GM21390 (cell line): ENCODE data around the gene IL1A.
A peak's percentile ranks its signal among the peaks of the same experiment; 100 is the strongest.

ENCODE experiments used
- ATAC-seq: cut with Tn5 transposase; IDR thresholded peaks from one replicate; pipeline ENCODE4 v1.9.1; 2021; ENCODE audit not compliant: unreplicated experiment

IL1A gene

GRCh38 chr2:112818094-112818902, 34.0 kb upstream of the IL1A start:
- no peak for ATAC-seq

DNA sequence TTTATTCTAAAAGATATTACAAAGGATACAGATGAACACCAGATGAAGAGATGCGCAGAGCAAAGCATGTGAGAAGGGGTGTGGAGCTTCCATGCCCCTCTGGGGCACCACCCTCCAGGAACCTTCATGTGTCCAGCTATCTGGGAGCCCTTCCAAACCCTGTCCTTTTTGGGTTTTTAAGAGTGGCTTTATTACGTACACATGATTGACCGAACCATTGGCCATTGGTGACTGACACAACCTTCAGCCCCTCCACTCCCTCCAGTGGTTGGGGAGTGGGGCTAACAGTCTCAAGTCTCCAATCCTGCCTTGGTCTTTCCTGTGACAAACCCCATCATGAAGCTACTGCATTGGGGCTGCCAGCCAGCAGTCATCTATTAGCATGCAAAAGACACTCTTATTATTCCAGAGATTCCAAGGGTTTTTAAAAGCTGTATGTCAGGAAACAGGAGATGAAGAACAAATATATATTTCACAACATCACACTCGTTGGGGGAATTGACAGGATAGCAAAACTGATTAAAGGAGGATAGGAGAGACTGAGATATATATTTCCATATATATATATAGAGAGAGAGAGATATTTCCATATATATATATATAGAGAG, 32.9 kb upstream of the IL1A start:
- no peak for ATAC-seq

GRCh38 chr2:112814278-112814677, 30.0 kb upstream of the IL1A start:
- no peak for ATAC-seq

GRCh38 chr2:112813280-112813966, 29.1 kb upstream of the IL1A start:
- no peak for ATAC-seq

DNA sequence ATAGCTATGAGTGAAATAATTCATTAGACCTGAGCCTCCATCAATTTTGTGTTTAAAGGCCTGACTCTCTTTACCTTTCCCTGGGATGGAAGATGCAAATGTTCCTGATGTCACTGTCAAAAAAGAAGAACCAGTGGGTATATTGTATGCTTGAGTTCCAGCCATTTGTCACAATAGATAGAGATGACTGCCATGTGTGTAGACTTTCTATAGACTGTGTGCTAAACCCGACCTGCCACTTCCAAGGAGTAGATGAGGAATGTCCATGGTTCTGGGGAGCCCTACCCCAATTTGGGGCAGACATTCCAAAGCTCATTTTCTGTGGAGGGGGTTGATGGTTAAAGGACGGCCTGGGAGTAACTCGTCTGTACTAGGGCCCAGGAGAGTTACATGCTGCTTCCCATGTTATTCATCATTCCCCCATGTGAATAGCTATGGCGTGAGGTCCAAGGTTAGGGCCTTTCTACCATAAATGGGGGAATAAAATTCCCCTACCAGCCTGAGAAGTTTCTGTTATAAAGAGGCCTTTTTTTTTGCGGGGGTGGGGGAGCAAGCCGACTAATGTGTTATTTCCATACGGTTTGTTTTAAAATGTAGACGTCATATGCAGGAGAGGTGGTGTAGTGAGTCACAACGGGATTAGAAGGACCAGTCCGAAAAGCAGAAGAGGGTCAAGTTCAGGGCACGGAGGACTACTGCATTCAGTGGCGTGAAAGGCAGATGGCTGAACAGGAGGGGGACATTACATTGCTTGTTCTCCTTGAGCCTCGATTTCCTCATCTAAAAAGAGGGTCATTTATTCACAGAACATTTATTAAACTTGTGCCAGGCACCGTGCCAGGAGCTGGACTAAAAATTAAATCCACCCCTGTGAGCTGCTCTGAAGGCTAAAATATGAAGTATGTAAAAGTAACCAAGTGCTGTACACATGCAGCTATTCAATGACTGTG, 28.3 kb upstream of the IL1A start:
- ATAC-seq = no peak

GRCh38 chr2:112811841-112812306, 27.6 kb upstream of the IL1A start:
- no peak for ATAC-seq

DNA sequence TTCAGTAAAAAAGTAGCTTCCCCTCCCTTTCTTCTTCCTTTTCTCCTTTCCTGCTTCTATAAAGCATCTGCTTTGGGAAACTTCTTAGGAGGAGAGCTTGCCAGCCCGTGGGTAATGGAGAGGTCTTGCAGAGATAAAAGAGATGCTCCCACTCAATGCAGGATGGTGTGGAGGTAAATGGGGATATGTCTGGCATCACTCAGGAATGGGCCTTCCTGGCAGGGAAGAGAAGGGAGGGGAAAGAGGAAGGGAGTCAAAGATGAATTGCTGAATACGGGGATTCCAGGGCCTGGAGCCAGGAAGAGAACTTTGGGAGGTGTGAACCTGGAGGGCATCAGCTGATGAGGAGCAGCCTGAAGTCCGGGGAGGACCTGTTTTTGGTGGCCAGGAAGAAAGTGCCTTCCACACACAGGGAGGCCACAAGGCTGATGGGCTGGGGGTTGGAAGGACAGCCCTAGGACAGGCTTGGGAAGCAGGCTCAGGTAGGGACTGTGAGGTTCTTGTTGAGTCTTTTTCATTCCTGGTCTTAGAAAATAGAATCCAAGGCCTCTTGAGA, 27.1 kb upstream of the IL1A start:
- ATAC-seq = no peak

DNA sequence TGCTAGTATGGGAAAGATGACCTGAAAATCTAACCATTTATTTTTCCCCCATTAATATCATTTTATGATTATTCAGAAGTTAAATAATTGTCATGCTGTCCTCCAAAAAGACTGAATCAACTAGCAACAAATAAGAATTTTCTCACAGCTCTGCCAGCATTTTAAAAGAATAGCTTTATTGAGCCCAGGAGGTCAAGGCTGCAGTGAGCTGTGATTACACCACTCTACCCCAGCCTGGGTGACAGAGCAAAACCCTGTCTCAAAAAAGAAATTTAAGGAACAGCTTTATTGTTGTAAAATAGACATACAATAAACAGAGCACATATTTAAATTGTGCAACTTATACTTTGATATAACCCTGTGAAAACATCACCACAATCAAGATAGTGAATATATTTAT, 24.8 kb upstream of the IL1A start:
- ATAC-seq = no peak

- ATAC-seq = no peak
These were observed 23.0 kb upstream of the IL1A start for GRCh38 chr2:112807233-112807807.

DNA sequence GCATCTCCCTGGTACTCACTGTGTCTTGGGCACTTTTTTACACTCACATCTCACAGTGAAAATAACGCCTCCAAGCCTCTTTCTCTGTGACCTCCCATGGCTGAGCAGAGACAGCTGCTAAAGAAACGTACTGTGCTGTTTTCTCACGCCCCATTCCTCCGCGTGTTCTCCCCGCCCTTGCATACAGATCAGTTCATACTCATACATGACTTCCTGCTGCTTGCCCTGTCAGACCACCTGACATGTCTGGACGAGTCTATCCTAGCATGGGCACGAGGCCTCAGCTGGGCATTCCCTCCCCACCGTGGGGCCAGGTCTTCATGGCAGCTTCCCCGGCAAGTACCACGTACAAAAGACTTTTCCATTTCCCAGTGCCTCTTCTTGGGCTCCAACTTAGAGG, 21.2 kb upstream of the IL1A start:
- no peak for ATAC-seq

DNA sequence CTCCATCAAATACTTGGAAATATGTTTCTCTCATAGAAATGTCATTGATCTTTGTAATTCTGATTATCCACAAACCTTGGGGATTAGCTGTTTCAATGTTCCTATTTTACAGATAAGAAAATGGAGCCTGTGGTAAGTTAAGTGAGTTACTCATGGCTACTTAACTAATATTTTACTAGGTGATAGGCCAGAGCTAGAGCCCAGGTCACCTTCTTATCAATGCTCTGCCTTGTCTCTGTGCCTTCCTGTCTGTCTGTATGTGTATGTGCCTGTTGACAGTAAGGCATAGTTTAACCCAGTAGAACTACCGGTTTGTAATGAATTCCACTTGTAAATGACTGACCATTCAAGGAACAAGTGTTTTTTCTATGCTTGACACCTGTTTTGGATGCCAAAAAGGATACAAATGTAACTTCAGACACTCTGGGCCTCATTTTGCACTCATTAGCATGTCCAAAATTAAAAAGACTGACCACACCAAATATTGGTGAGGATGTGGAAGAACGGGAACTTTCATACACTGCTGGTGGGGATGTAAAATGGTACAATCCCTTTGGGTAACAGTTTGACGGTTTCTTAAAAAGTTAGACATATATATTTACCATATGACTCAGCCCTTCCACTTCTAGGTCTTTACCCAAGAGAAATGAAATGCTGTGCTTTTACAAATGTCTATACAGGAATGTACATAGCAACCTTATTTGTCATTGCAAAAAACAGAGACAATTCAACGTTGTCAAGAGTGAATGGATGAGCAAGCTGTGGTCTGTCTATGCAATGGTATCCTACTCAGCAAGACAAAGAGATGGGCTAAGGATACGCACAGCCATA, 19.6 kb upstream of the IL1A start:
- ATAC-seq = no peak

DNA sequence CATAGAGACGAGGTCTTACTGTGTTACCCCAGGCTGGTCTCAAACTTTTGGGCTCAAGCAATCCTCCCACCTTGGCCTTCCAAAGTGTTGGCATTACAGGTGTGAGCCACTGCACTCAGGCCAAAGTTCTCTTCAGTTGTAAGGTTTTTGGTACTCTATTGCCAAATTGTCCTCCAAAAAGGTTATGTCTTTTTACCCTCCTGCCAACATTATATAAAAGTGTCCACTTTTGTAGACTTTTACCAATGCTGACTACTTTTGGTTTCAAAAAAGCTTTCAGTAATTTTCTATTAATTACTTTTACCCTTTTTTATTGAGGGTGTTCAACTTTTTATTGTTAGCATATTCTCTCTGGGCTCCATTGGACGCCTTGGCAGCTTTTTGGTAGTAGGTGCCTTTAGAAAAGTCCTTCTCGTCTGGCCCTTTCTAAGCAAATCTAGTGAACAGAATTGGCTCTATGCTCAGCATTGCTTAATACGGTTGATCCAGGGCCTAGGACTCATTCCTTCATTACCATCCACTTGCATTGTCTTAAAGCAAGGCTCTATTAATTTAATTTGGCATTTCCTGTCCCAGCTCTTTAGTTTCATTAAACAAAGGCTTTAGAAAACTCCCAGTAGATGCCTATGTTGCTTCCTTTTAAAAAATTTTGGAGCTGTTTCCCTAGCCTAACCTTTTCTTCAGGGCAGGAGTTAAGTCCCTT, 16.7 kb upstream of the IL1A start:
- ATAC-seq = no peak

- no peak for ATAC-seq
These were observed 15.0 kb upstream of the IL1A start for GRCh38 chr2:112798979-112799975.

GRCh38 chr2:112796486-112796885, 12.2 kb upstream of the IL1A start:
- ATAC-seq = no peak

DNA sequence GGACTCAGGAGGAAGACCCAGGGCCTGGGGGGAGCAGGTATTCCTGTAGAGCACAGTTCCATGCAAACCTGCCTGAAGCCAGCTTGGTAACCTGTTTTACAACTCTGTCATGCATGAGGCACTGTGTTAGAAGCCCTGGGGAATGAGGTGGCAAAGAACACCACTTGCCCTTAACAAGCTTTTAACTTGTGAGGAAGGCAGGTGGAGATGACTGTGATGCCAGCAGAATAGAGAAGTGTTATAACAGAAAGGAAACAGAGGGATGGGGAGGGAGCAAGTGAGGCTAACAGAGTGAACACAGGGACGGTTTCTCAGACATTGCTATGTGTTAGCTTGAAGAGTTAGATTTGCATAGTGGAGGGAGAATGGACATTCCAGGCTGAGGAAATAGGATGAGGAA, 11.5 kb upstream of the IL1A start:
- no peak for ATAC-seq

GRCh38 chr2:112794841-112795240, 10.5 kb upstream of the IL1A start:
- no peak for ATAC-seq

DNA sequence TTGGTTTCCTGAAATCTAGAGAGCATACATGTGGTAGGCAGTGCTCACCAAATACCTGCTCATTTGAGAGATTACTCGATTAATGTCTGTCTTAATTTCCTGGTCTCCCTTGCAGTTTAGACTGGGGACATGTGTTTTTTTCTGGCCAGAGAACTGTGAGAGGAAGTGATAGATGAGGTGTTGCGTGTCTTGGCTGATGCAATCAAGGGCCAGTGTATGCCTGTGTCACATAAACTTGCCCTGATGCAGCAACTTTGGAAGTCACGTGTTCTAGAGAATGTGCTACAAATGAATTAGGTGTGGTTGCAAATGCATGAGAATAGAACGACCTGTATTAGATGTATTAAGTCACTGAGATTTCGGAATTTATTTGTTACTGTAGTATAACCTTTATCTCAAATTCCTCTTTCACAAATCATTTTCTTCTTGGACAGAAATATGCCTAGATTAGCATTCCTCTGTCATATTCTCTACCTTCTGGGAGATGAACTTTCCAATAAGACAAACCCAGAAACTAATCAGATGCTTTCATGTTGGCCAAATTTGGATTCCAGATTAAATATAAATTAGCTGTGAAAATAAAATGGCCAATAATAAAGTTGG, 9.9 kb upstream of the IL1A start:
- ATAC-seq = peak; percentile 76
